H7 (cell line): Measurements from ENCODE around the gene FAM170B. TPM values are rescaled to one million over a fixed set of nuclear protein-coding genes. Genes with fewer than 3 reads are reported as not detected.

ENCODE experiments used
- DNase-seq: peaks from one replicate; pipeline ENCODE4 v3.0.0; 2012
- H3K27me3 ChIP-seq: 2 replicates; pipeline ENCODE4 v1.6.0; 2011; ENCODE audit warnings: mild to moderate bottlenecking, low read length; ENCODE audit not compliant: control insufficient read depth, insufficient read depth
- H3K36me3 ChIP-seq: replicated peaks from 2 replicates; pipeline ENCODE4 v1.5.1; 2011; ENCODE audit warnings: low read length; ENCODE audit not compliant: control insufficient read depth, insufficient read depth
- H3K4me3 ChIP-seq: 2 replicates; pipeline ENCODE4 v1.5.1; 2011; ENCODE audit warnings: low read depth, mild to moderate bottlenecking, control low read depth, low read length, moderate library complexity; ENCODE audit not compliant: insufficient read depth
- total RNA-seq: library from RNA; depleted of rRNA; stranded (reverse); fragments of >200 nt; shearing (Covaris generic); gene quantifications from 2 replicates; pipeline ENCODE4 v1.2.3, GENCODE V29; 2014

FAM170B gene
- total RNA-seq, 1 experiment from 2014 or later = not detected

GRCh38 chr10:49103761-49104160, 30.1 kb downstream of the FAM170B start:
- Histone ChIP-seq H3K27me3 (no peaks in the 10 kb centered on the region), H3K4me3 (no peak overlapping the region), H3K36me3 (no peaks in the 10 kb centered on the region)
- no peak for DNase-seq

GRCh38 chr10:49099046-49099445, 34.8 kb downstream of the FAM170B start:
- no peak overlapping the region for H3K4me3 ChIP-seq
- no peaks in the 10 kb centered on the region for H3K27me3 ChIP-seq
- no peak for DNase-seq
- H3K36me3 ChIP-seq = no peaks in the 10 kb centered on the region

GRCh38 chr10:49096890-49097445, 36.9 kb downstream of the FAM170B start:
- no peaks in the 10 kb centered on the region for H3K36me3 ChIP-seq
- no peak overlapping the region for H3K4me3 ChIP-seq
- DNase-seq = no peak
- H3K27me3 ChIP-seq = no peaks in the 10 kb centered on the region

GRCh38 chr10:49094646-49095045, 39.2 kb downstream of the FAM170B start:
- Histone ChIP-seq H3K4me3 (no peak overlapping the region), H3K27me3 (no peaks in the 10 kb centered on the region), H3K36me3 (no peaks in the 10 kb centered on the region)
- no peak for DNase-seq

DNA sequence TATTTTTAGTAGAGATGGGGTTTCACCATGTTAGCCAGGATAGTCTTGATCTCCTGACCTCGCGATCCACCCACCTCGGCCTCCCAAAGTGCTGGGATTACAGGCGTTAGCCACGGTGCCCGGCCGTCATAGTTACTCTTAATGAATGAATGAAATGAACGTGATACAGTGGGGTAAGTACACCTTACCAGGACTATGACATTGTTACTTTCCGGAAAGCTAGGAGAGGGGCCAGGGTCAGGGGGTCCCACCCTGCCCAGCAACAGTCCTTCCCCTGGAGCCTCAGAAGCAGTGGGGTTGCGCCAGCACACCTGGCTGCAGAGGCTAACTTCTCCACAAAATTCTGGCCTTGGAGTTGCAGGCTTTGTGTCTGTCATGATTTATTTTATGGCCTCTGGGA, 39.9 kb downstream of the FAM170B start:
- H3K4me3 ChIP-seq = no peak overlapping the region
- H3K36me3 ChIP-seq = no peaks in the 10 kb centered on the region
- no peak for DNase-seq
- no peaks in the 10 kb centered on the region for H3K27me3 ChIP-seq

GRCh38 chr10:49092477-49092876, 41.3 kb downstream of the FAM170B start:
- DNase-seq = no peak
- H3K36me3 ChIP-seq = no peaks in the 10 kb centered on the region
- no peak overlapping the region for H3K4me3 ChIP-seq
- H3K27me3 ChIP-seq = no peaks in the 10 kb centered on the region

DNA sequence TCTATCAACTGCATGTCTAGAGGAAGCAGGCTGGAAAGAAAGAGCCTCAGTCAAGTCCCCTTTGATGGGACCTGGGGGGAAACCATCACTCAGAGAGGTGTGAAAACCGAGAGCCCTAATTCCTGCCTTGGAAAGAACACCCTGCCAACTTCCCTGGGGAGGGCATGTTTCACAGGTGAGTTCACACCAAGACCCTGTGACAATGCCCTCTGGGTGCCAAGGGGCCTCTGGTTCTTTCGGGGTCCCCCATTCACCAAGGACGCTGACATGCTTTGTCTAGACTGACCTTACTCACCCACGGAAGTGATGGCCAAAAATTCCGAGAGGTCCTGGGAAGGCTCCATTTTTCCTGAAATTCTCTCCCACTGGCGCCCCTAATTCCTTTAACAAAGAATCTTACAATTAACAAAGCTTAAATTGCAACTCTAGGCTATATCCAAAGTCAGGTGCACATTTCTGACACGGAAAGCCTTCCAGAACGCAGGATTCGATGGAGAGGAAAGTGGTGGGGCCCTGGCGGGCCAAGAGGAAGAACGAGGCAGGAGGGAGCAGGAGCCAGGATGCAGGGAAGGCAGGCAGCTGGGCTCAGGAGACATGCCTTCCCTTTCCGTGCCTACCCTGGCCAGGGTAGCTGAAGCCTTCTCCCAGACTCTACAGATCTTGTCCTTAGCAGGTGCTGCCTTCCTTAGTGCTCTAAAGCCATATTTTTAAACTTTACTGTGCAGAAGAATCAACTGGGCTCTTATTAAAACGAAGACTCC, 42.2 kb downstream of the FAM170B start:
- H3K4me3 ChIP-seq = no peak overlapping the region
- no peaks in the 10 kb centered on the region for H3K36me3 ChIP-seq
- no peaks in the 10 kb centered on the region for H3K27me3 ChIP-seq
- DNase-seq = no peak

GRCh38 chr10:49090696-49091380, 43.0 kb downstream of the FAM170B start:
- H3K4me3 ChIP-seq = no peak overlapping the region
- no peaks in the 10 kb centered on the region for H3K36me3 ChIP-seq
- no peak for DNase-seq
- H3K27me3 ChIP-seq = no peaks in the 10 kb centered on the region

DNA sequence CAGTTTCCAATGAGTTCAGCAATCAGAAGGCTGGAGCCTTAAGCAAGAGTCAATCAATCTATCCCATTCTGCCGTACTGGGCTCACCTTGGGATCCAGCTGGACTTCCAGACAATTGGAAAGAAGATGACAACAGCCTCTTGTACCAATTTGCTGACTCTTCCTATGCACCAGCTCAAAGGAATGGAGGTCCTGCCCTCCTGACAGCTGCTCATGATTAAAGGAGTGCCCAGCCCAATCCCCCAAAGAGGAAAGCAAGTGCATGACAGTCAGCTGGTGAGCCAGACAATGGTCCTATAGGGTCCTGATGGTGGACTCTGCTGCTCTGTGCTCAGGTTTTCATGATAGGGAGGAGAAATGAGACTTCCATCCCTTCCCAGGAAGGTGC, 43.6 kb downstream of the FAM170B start:
- no peak overlapping the region for H3K4me3 ChIP-seq
- no peaks in the 10 kb centered on the region for H3K27me3 ChIP-seq
- no peak for DNase-seq
- H3K36me3 ChIP-seq = no peaks in the 10 kb centered on the region

- no peak overlapping the region for H3K4me3 ChIP-seq
- no peaks in the 10 kb centered on the region for H3K36me3 ChIP-seq
- DNase-seq = no peak
- H3K27me3 ChIP-seq = no peaks in the 10 kb centered on the region
Measured at GRCh38 chr10:49089557-49090188, 44.1 kb downstream of the FAM170B start.

DNA sequence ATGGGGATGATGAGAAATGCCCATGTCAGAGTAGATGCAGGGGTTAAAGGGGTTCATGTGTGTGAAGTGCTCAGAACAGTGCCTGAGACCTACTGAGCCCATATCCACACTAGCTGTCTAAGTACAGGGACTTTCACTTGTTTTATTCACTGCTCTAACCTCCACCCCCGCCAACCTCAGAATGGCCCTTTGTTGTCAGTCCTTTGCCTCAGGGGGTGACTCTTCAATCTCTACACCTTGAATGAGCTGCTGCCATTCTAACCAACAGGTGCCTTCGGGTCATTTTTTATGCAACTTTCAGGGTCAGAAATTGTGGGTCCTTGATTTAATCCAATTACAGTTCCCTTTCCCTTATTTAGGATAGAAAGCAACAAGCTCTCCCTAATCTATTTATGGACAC, 44.7 kb downstream of the FAM170B start:
- DNase-seq = no peak
- H3K36me3 ChIP-seq = no peaks in the 10 kb centered on the region
- no peak overlapping the region for H3K4me3 ChIP-seq
- H3K27me3 ChIP-seq = no peaks in the 10 kb centered on the region

DNA sequence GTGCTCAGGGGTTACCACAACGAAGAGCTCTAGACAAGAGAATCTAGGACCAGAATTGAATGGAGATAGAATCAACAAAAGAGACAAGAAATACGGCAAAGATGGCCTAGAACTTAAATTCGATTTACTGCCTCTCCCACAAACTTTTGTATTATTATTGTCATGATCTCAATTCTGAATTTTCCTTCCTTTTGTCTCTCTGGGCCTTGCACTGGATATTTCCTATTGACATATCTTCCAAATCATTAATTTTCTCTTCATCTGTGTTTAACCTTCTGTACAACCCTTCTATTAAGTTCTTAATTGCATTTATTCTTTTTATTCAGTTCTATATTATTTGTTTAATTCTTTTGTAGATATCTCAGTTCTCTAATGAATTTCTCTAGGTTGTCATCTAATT, 46.9 kb downstream of the FAM170B start:
- no peak for DNase-seq
- H3K36me3 ChIP-seq = no peaks in the 10 kb centered on the region
- H3K4me3 ChIP-seq = no peak overlapping the region
- H3K27me3 ChIP-seq = no peaks in the 10 kb centered on the region

GRCh38 chr10:49083261-49083660, 50.6 kb downstream of the FAM170B start:
- Histone ChIP-seq H3K27me3 (no peaks in the 10 kb centered on the region), H3K4me3 (no peak overlapping the region), H3K36me3 (no peaks in the 10 kb centered on the region)
- no peak for DNase-seq

- Histone ChIP-seq H3K36me3 (no peaks in the 10 kb centered on the region), H3K4me3 (no peak overlapping the region), H3K27me3 (no peaks in the 10 kb centered on the region)
- DNase-seq = no peak
Measured at GRCh38 chr10:49082766-49083165, 51.1 kb downstream of the FAM170B start.
